HFFc6 (cell line): ENCODE measurements around the gene TNFRSF18. TPM values are rescaled to one million over a fixed set of nuclear protein-coding genes. Genes with fewer than 3 reads are reported as not detected.

Source experiments
- DNase-seq: peaks from one replicate; pipeline ENCODE4 v3.0.0-alpha.2; 2018
- H3K27ac Mint-ChIP-seq: 2 replicates; pipeline ENCODE4 v1.8.0; 2020; ENCODE audit warnings: mild to moderate bottlenecking, mixed read lengths
- H3K27me3 Mint-ChIP-seq: 2 replicates; pipeline ENCODE4 v1.8.0; 2021; ENCODE audit warnings: mild to moderate bottlenecking, moderate library complexity, mixed read lengths; ENCODE audit not compliant: insufficient read depth
- H3K36me3 Mint-ChIP-seq: 2 replicates; pipeline ENCODE4 v1.8.0; 2021; ENCODE audit warnings: low read depth, mixed read lengths
- H3K4me1 Mint-ChIP-seq: 2 replicates; pipeline ENCODE4 v1.8.0; 2020; ENCODE audit warnings: low read depth, mixed read lengths
- H3K4me3 Mint-ChIP-seq: 2 replicates; pipeline ENCODE4 v1.8.0; 2020; ENCODE audit warnings: mild to moderate bottlenecking, moderate library complexity, mixed read lengths
- H3K9me3 Mint-ChIP-seq: 2 replicates; pipeline ENCODE4 v1.8.0; 2020; ENCODE audit warnings: mild to moderate bottlenecking, mixed read lengths
- CTCF ChIP-seq: fragments of 200-600 bp; sonication (generic); IDR thresholded peaks from 2 replicates; pipeline ENCODE4 v1.5.0; 2021; ENCODE audit warnings: antibody characterized with exemption, mild to moderate bottlenecking
- total RNA-seq, 6 experiments: library from RNA; stranded (reverse); fragmentation: NEBNext Ultra II Directional; extraction: Animal tissue kit (Norgen Biotek cat#: 25700); gene quantifications; 2 replicates in 1 of 6; 3 replicates in 5 of 6; pipeline ENCODE4 v1.2.3, GENCODE V29; 2021

The TNFRSF18 gene
- total RNA-seq, 6 experiments from 2014 or later: not detected

- DNase-seq: no peak
- Mint-ChIP-seq H3K4me1 (no peaks in the 10 kb centered on the region), H3K27me3 (0 out of 2 replicates have a peak, but pooled peaks cover 1% of the 10 kb centered on the region), H3K4me3 (no peak overlapping the region), H3K27ac (no peak overlapping the region), H3K9me3 (no peaks in the 10 kb centered on the region), H3K36me3 (peaks cover 8% of the 10 kb centered on the region; the same call in 1 of the 2 replicates)
- no peak for TF ChIP-seq CTCF
Observed at GRCh38 chr1:1215080-1215676, 8.8 kb upstream of the TNFRSF18 start.

GRCh38 chr1:1213345-1214265, 7.2 kb upstream of the TNFRSF18 start, which contains the start of gene TNFRSF4:
TSS of gene TNFRSF4 (minus strand) at chr1:1214153. CDS start at chr1:1214127, 26 bp downstream.
- Mint-ChIP-seq H3K4me1 (peaks cover 3% of the 10 kb centered on the region), H3K36me3 (peaks cover 8% of the 10 kb centered on the region; the same call in 1 of the 2 replicates), H3K27ac (no peak within 1 kb of the TSS), H3K27me3 (0 out of 2 replicates have a peak, but pooled peaks cover 1% of the 10 kb centered on the region), H3K9me3 (no peaks in the 10 kb centered on the region), H3K4me3 (no peak within 1 kb of the TSS)
- TF ChIP-seq CTCF: no peak
- DNase-seq: no peak

- no peak for DNase-seq
- TF ChIP-seq CTCF: no peak
- Mint-ChIP-seq H3K4me1 (peaks cover 11% of the 10 kb centered on the region), H3K9me3 (no peaks in the 10 kb centered on the region), H3K4me3 (no peak overlapping the region), H3K27me3 (0 out of 2 replicates have a peak, but pooled peaks cover 1% of the 10 kb centered on the region), H3K36me3 (peaks cover 4% of the 10 kb centered on the region; the same call in 1 of the 2 replicates), H3K27ac (no peak overlapping the region)
Observed at GRCh38 chr1:1212780-1213344, 6.5 kb upstream of the TNFRSF18 start.

- Mint-ChIP-seq H3K9me3 (no peaks in the 10 kb centered on the region), H3K4me1 (peaks cover 13% of the 10 kb centered on the region), H3K27me3 (no peaks in the 10 kb centered on the region), H3K36me3 (peaks cover 4% of the 10 kb centered on the region; the same call in 1 of the 2 replicates), H3K27ac (no peak overlapping the region), H3K4me3 (no peak overlapping the region)
- no peak for TF ChIP-seq CTCF
- no peak for DNase-seq
Observed at GRCh38 chr1:1211541-1212441, 5.4 kb upstream of the TNFRSF18 start.
